ENCODE measurements around the gene PLXNA4. TPM values are rescaled to one million over a fixed set of nuclear protein-coding genes. Genes with fewer than 3 reads are reported as not detected.

The PLXNA4 gene
- total RNA-seq, 4 donors from 2014 or later = 1.1 to 2.8 (median 1.4) TPM

DNA sequence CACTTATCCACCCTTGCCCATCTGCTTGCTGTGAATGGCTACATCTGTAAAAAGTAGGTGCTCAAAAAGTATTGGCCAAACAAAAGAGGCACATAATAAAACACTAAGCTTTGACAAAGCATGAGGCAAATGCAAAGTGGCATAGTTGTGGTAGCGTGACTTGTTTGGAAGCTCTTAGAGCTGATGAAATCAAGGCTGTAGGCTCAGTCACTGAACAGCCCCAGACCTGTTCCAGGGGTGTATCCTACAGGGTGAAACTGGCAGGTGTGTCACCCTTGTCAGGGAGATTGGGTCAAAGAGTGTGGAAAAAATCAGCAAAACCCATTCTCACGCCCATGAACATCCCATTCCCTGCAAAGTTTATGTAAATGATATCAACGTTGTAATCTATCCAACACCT lies 427.4 kb downstream of the PLXNA4 start:
- Histone ChIP-seq H3K4me1 (no peaks in the 10 kb centered on the region), H3K27me3 (no peaks in the 10 kb centered on the region), H3K9me3 (no peaks in the 10 kb centered on the region), H3K27ac (no peak overlapping the region), H3K36me3 (no peaks in the 10 kb centered on the region), H3K4me3 (no peak overlapping the region)
- TF ChIP-seq POLR2A (IDR thresholded peaks at IDR 0.05) (no peak), POLR2AphosphoS5 (IDR thresholded peaks at IDR 0.05) (no peak), EP300 (IDR thresholded peaks at IDR 0.05; ENCODE audit: low read depth) (no peak)
- TF ChIP-seq, protein P1, sequence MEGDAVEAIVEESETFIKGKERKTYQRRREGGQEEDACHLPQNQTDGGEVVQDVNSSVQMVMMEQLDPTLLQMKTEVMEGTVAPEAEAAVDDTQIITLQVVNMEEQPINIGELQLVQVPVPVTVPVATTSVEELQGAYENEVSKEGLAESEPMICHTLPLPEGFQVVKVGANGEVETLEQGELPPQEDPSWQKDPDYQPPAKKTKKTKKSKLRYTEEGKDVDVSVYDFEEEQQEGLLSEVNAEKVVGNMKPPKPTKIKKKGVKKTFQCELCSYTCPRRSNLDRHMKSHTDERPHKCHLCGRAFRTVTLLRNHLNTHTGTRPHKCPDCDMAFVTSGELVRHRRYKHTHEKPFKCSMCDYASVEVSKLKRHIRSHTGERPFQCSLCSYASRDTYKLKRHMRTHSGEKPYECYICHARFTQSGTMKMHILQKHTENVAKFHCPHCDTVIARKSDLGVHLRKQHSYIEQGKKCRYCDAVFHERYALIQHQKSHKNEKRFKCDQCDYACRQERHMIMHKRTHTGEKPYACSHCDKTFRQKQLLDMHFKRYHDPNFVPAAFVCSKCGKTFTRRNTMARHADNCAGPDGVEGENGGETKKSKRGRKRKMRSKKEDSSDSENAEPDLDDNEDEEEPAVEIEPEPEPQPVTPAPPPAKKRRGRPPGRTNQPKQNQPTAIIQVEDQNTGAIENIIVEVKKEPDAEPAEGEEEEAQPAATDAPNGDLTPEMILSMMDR (IDR thresholded peaks at IDR 0.05) = no peak
- intact Hi-C loops (cut with DNase I; ENCODE audit: low total_unique reads) = no loop called here
- WGBS, 2 donors (ENCODE audit: low coverage in 1 of 2) = 56 to 83% methylated on average over 1 to 3 of the region's 3 CpGs
- no peak for DNase-seq
- in situ Hi-C loops (cut with MboI; ENCODE audit: low pct_ligation_motif_present in 1 of 4, low pct_unique_long_range_greater_than_20kb in 1 of 4, low sequenced_read_pairs in 3 of 4) = no loop called here

DNA sequence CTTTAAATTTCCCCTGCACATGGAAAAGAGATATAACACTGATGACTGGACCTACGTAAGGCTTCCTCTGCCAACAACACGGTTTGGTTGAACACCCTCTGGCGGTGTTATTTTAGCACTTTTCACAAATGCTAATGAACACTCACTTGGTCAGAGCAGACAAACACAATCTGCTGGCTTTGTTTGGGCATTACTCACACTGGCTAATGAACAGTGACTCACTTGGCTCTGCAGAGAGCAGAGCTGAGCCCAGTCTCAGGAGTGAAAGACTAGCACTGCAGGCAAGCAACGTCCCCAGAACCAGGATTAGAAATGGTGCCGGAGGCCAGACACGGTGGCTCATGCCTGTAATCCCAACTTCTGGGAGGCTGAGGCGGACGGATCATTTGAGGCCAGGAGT lies 430.8 kb downstream of the PLXNA4 start:
- in situ Hi-C loops (cut with MboI; ENCODE audit: low pct_ligation_motif_present in 1 of 4, low pct_unique_long_range_greater_than_20kb in 1 of 4, low sequenced_read_pairs in 3 of 4) = no loop called here
- 76% methylated on average over 8 of the region's 8 CpGs; no CpG with 5 or more reads in 1 of the 2 donors for WGBS, 2 donors (ENCODE audit: low coverage in 1 of 2)

DNA sequence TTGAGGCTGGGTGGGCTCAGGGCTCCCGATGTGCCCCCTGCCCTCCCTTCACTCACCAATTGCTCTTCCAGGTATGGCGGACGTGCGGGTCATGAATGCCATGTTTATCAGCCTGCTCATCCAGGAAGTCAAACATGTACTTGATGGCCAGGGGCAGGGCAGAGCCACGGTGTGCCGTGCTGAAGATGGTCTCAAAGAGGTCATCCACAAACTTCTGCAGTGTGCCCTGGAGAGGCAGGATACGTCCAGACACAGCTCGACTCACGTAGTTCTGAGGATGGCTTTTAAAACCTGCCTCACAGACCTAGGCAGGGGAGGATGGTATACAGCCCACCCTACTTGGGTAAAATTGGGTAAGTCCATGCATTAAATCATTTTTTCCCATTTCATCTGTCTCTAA lies 431.2 kb downstream of the PLXNA4 start:
- intact Hi-C loops (cut with DNase I; ENCODE audit: low total_unique reads) = no loop called here
- no peaks in the 10 kb centered on the region for H3K36me3 ChIP-seq
- H3K4me3 ChIP-seq = no peak overlapping the region
- in situ Hi-C loops (cut with MboI; ENCODE audit: low pct_ligation_motif_present in 1 of 4, low pct_unique_long_range_greater_than_20kb in 1 of 4, low sequenced_read_pairs in 3 of 4) = no loop called here
- H3K4me1 ChIP-seq = no peaks in the 10 kb centered on the region
- DNase-seq = no peak
- no peak overlapping the region for H3K27ac ChIP-seq
- WGBS, 2 donors (ENCODE audit: low coverage in 1 of 2) = 91 to 93% methylated on average over 5 to 9 of the region's 9 CpGs
- H3K9me3 ChIP-seq = no peaks in the 10 kb centered on the region
- TF ChIP-seq POLR2AphosphoS5 (IDR thresholded peaks at IDR 0.05) (no peak), EP300 (IDR thresholded peaks at IDR 0.05; ENCODE audit: low read depth) (no peak), POLR2A (IDR thresholded peaks at IDR 0.05) (no peak)
- TF ChIP-seq, protein P1 (IDR thresholded peaks at IDR 0.05) = no peak
- H3K27me3 ChIP-seq = no peaks in the 10 kb centered on the region

More for the DNA sequence above, 430.8 kb downstream of the PLXNA4 start:
- no peak overlapping the region for H3K4me3 ChIP-seq
- no peaks in the 10 kb centered on the region for H3K36me3 ChIP-seq
- H3K27ac ChIP-seq = no peak overlapping the region
- no peaks in the 10 kb centered on the region for H3K27me3 ChIP-seq
- TF ChIP-seq POLR2AphosphoS5 (IDR thresholded peaks at IDR 0.05) = no peak
- no peak for TF ChIP-seq EP300 (IDR thresholded peaks at IDR 0.05; ENCODE audit: low read depth)
- TF ChIP-seq, protein P1 (IDR thresholded peaks at IDR 0.05) = no peak
- TF ChIP-seq POLR2A (IDR thresholded peaks at IDR 0.05) = no peak
- intact Hi-C loops (cut with DNase I; ENCODE audit: low total_unique reads) = no loop called here
- DNase-seq = no peak
- no peaks in the 10 kb centered on the region for H3K9me3 ChIP-seq
- H3K4me1 ChIP-seq = no peaks in the 10 kb centered on the region

DNA sequence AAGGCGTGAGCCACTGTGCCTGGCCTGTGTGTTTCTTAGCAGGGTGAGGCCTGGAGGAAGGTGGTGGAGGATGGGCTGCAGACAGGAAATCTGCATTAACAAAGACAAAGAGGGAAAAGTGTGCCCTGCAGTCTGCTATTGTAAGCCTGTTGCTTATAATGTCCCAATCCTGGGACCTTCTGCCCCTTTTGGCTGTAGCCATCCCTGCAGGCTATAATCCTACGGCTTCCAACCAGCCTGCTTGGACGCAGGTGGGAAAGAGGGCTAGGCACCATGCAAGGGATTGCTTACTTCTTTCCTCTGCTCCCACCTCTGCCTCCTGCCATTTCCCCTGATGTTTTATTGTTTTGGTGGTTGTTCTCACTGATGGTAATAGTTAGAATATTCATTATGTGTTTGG lies 434.3 kb downstream of the PLXNA4 start:
- intact Hi-C loops (cut with DNase I; ENCODE audit: low total_unique reads) = no loop called here
- H3K4me3 ChIP-seq = no peak overlapping the region
- no peak for TF ChIP-seq EP300 (IDR thresholded peaks at IDR 0.05; ENCODE audit: low read depth)
- no peak for TF ChIP-seq POLR2A (IDR thresholded peaks at IDR 0.05)
- TF ChIP-seq POLR2AphosphoS5 (IDR thresholded peaks at IDR 0.05) = no peak
- TF ChIP-seq, protein P1 (IDR thresholded peaks at IDR 0.05) = no peak
- H3K4me1 ChIP-seq = no peaks in the 10 kb centered on the region
- no peaks in the 10 kb centered on the region for H3K9me3 ChIP-seq
- H3K27me3 ChIP-seq = no peaks in the 10 kb centered on the region
- no peak overlapping the region for H3K27ac ChIP-seq
- no peaks in the 10 kb centered on the region for H3K36me3 ChIP-seq
- in situ Hi-C loops (cut with MboI; ENCODE audit: low pct_ligation_motif_present in 1 of 4, low pct_unique_long_range_greater_than_20kb in 1 of 4, low sequenced_read_pairs in 3 of 4) = no loop called here
- WGBS, 2 donors (ENCODE audit: low coverage in 1 of 2) = 89 to 90% methylated on average over 2 to 3 of the region's 3 CpGs
- DNase-seq = no peak
